Measurements from ENCODE around the gene PPP2R3C. TPM values are rescaled to one million over a fixed set of nuclear protein-coding genes. Genes with fewer than 3 reads are reported as not detected.
A peak's percentile ranks its signal among the peaks of the same experiment; 100 is the strongest.

PPP2R3C gene
- total and polyA plus RNA-seq, 2 of the 4 experiments (the other 2 are of a cell fraction), result 15.9 to 17.0 TPM

- no peak for DNase-seq
- 100% methylated on average over 1 of the region's 2 CpGs; no CpG with 5 or more reads in 1 of the 2 experiments for whole genome bisulfite sequencing, 2 experiments (ENCODE audit: extremely low coverage in 2 of 2, insufficient read length in 1 of 2)
- CTCF ChIA-PET, result no interaction called here
Observed at GRCh38 chr14:35112641-35113040, 9.1 kb downstream of the PPP2R3C start.

More at GRCh38 chr14:35112641-35113040, 9.1 kb downstream of the PPP2R3C start:
- Histone ChIP-seq H3K27ac (ENCODE audit: insufficient read depth, low read length) (no peak overlapping the region), H2AFZ (replicated peaks; ENCODE audit: low read length, poor library complexity) (no peak overlapping the region), H3K27me3 (ENCODE audit: control insufficient read depth, insufficient read depth, low read length) (no peaks in the 10 kb centered on the region), H4K91ac (ENCODE audit: insufficient read depth, low read depth, low read length) (no peak overlapping the region), H4K8ac (ENCODE audit: low read depth in 2 of 2, low read length in 2 of 2) (peak overlapping the region in 1 of 2 experiments; percentile 80; a peak in 1 of 4 replicates), H2BK5ac (ENCODE audit: low read depth, low read length, poor library complexity, severe bottlenecking) (no peak overlapping the region), H3K36me3 (ENCODE audit: control insufficient read depth, insufficient read depth, low read length) (peaks cover 35% of the 10 kb centered on the region), H3K56ac (ENCODE audit: extremely low read depth, insufficient read depth, low read length) (no peak overlapping the region), H3K4me1 (ENCODE audit: control insufficient read depth, insufficient read depth, low read length) (peaks cover 14% of the 10 kb centered on the region), H2AK9ac (replicated peaks; ENCODE audit: low read depth, low read length, poor library complexity) (no peak overlapping the region), H2AK5ac (ENCODE audit: low read depth, low read length) (no peak overlapping the region; the same call in 1 of the 2 replicates), H3K9ac (ENCODE audit: low read depth, low read length) (no peak overlapping the region), H3K4me3 (ENCODE audit: insufficient read depth, low read depth, low read length) (no peak overlapping the region), H2BK15ac (ENCODE audit: low read depth, low read length) (0 out of 3 replicates have a peak overlapping the region, but pooled peaks have one; percentile 66), H3K79me1 (ENCODE audit: low read depth in 1 of 2, low read length in 2 of 2) (peaks cover 43 to 50% of the 10 kb centered on the region in 2 experiments), H2BK120ac (ENCODE audit: low read depth, low read length) (no peak overlapping the region), H3K9me3 (ENCODE audit: control insufficient read depth, insufficient read depth, low read length) (peaks cover 5% of the 10 kb centered on the region), H3K18ac (ENCODE audit: low read depth, low read length) (no peak overlapping the region; the same call in 1 of the 2 replicates), H2BK20ac (ENCODE audit: low read depth, low read length) (no peak overlapping the region), H3K4ac (ENCODE audit: low read depth, low read length) (no peak overlapping the region), H4K5ac (ENCODE audit: low read depth, low read length) (no peak overlapping the region), H4K20me1 (ENCODE audit: insufficient read depth, low read length) (no peaks in the 10 kb centered on the region; the same call in 1 of the 2 replicates), H3K23ac (ENCODE audit: low read depth, low read length) (no peak overlapping the region), H3K9me1 (ENCODE audit: insufficient read depth, low read length) (peaks cover 15% of the 10 kb centered on the region), H3K4me2 (ENCODE audit: low read depth, low read length) (no peak overlapping the region), H3K14ac (replicated peaks; ENCODE audit: low read depth, low read length) (no peak overlapping the region)
- no TSS peak for BruUV-seq (replicated peaks)
- ATAC-seq (ENCODE audit: low read depth), result no peak
- intact Hi-C loops (cut with micrococcal nuclease) (no loop called here), in situ Hi-C loops (cut with MboI; ENCODE audit: low sequenced_read_pairs) (no loop called here), dilution Hi-C loops (cut with HindIII; ENCODE audit: low sequenced_read_pairs, unreplicated experiment) (no loop called here)
- TF ChIP-seq RAD21 (IDR thresholded peaks at IDR 0.05; ENCODE audit: low read length) (no peak), RFX5 (IDR thresholded peaks at IDR 0.05; ENCODE audit: low read depth, low read length) (no peak), SMC3 (IDR thresholded peaks at IDR 0.05; ENCODE audit: low read depth, low read length) (no peak), USF2 (IDR thresholded peaks at IDR 0.05; ENCODE audit: low read depth, low read length) (no peak), CEBPB (IDR thresholded peaks at IDR 0.05; ENCODE audit: low read depth, low read length) (no peak), MXI1 (IDR thresholded peaks at IDR 0.05; ENCODE audit: borderline replicate concordance, low read depth, low read length) (no peak), MAFK (IDR thresholded peaks at IDR 0.05; ENCODE audit: low read depth, low read length) (no peak), CHD1 (IDR thresholded peaks at IDR 0.05; ENCODE audit: low read depth, low read length) (no peak), BHLHE40 (IDR thresholded peaks at IDR 0.05; ENCODE audit: low read depth, low read length) (no peak), FOS (IDR thresholded peaks at IDR 0.05; ENCODE audit: low read depth, low read length) (no peak), RCOR1 (IDR thresholded peaks at IDR 0.05; ENCODE audit: insufficient replicate concordance, low read length) (no peak), POLR2A (IDR thresholded peaks at IDR 0.05; ENCODE audit: low read depth, low read length) (no peak), MAZ (IDR thresholded peaks at IDR 0.05; ENCODE audit: borderline replicate concordance, low read depth, low read length) (no peak), NFE2L2 (IDR thresholded peaks at IDR 0.05; ENCODE audit: low read depth, low read length) (no peak)
- TF ChIP-seq, protein P1, sequence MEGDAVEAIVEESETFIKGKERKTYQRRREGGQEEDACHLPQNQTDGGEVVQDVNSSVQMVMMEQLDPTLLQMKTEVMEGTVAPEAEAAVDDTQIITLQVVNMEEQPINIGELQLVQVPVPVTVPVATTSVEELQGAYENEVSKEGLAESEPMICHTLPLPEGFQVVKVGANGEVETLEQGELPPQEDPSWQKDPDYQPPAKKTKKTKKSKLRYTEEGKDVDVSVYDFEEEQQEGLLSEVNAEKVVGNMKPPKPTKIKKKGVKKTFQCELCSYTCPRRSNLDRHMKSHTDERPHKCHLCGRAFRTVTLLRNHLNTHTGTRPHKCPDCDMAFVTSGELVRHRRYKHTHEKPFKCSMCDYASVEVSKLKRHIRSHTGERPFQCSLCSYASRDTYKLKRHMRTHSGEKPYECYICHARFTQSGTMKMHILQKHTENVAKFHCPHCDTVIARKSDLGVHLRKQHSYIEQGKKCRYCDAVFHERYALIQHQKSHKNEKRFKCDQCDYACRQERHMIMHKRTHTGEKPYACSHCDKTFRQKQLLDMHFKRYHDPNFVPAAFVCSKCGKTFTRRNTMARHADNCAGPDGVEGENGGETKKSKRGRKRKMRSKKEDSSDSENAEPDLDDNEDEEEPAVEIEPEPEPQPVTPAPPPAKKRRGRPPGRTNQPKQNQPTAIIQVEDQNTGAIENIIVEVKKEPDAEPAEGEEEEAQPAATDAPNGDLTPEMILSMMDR (conservative IDR thresholded peaks at IDR 0.05; ENCODE audit: low read depth, low read length), result no peak
- TF ChIP-seq, protein P2, sequence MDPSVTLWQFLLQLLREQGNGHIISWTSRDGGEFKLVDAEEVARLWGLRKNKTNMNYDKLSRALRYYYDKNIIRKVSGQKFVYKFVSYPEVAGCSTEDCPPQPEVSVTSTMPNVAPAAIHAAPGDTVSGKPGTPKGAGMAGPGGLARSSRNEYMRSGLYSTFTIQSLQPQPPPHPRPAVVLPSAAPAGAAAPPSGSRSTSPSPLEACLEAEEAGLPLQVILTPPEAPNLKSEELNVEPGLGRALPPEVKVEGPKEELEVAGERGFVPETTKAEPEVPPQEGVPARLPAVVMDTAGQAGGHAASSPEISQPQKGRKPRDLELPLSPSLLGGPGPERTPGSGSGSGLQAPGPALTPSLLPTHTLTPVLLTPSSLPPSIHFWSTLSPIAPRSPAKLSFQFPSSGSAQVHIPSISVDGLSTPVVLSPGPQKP (IDR thresholded peaks at IDR 0.05; ENCODE audit: borderline replicate concordance, low read depth, low read length), result no peak
- POLR2A ChIA-PET (ENCODE audit: unreplicated experiment), result no interaction called here
